Stimulated activated CD8-positive, alpha-beta memory T cell treated with anti-CD3 and anti-CD28 coated beads, Interleukin-7, amount 100 ng/mL, for 4 hours (primary cell): ENCODE data around the gene PRKG1.

Experiments
- DNase-seq, 2 donors: peaks; one replicate each; pipeline ENCODE4 v3.0.0-alpha.2; 2020; ENCODE audit warnings: low read depth in 2 of 2

The PRKG1 gene

DNA sequence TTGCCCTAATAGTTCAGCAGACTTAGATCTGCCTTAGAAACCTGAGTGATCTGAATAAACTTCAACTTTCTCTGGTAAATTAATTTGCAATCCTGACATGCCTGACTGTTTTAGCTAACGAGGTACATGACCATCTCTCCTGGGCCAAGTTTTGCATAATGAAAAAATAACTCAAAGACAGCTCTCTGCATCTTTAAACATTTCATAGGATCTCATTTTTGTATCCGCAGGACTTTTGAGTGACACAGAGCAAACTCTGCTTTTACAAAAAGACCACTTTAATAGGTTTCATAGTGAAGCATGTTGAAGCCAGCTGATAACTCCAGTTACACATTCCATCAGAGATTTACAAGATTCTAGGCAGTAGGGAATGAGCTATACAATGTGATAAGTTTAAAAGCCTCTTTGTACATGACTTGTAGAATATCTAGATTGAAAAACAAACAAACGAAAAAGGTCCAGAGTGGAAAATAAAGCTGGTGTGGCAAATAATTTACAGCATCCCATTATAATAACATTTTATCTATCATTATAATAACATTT lies 2.1 kb downstream of the PRKG1 start:
- no peak for DNase-seq

GRCh38 chr10:51077074-51077473 lies 2.8 kb downstream of the PRKG1 start:
- DNase-seq: no peak

- no peak for DNase-seq
Measured at GRCh38 chr10:51077507-51077906, 3.2 kb downstream of the PRKG1 start.

DNA sequence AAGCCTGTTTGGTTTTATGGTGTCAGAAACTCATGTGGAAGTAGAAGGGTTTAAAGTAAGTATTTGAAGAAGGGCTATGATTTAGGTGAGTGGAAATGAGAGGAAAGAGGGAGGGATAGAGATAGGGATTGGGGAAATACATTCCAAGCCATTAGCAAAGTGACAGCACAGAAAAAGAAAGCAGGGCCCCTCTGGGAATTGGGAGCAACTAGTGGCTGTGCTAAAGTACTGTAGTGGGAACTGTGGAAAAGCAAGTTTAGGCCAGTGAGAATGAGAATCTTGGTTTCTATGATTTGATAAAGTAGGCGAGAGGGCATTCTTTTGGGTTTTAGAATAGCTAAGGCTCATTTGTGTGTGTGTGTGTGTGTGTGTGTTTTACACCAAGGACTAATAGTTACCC lies 5.0 kb downstream of the PRKG1 start:
- DNase-seq: no peak

DNA sequence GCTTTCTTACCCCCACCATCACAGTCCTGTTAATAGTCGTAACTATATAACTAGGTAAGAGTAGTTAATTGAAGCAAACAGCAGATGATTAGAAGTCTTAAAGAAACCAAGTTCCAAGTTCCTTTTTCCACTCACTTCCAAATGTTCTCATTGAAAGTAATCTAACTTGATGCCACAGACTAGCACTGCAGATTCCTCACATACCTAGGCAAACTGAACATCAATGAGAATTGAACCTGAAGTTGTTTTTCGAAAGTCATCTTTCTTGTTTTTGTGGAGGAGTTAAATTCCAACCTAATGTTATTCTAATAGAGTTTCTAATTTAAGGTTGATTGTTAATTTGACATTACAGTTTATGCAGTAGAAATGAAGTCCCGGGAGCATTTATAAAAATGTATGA lies 5.5 kb downstream of the PRKG1 start:
- DNase-seq: no peak

DNA sequence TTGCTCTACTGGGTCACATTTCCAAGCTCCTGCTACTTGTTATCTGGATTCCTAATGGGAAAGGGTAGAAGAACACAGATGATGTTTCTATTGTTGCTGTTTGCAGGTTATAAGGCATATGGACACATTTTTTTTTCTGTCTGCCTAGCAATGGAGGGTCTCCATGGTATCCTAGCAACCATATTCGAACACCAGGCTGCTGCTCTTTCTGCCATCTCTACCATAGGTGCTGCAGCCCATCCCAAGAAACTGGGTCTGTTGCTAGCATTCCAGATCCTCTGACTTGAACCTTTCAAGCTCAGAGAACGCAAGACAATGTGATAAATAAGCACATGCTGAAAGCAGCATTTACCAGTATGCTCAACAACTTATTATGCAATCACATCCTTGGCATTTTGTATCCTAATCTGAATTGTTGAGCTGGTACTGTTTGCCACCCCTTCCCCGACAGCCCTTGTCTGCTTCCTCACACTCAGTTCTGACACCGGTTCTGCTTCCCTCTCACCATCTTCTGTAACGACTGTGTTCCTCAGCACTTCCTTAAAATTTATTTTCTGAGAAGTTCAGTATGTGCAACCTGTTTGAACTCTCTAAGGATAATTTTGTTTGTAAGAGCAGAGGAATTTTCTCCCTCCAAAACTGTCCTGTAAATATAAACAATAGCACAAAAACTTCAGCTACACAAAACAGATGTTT lies 6.2 kb downstream of the PRKG1 start:
- no peak for DNase-seq

DNA sequence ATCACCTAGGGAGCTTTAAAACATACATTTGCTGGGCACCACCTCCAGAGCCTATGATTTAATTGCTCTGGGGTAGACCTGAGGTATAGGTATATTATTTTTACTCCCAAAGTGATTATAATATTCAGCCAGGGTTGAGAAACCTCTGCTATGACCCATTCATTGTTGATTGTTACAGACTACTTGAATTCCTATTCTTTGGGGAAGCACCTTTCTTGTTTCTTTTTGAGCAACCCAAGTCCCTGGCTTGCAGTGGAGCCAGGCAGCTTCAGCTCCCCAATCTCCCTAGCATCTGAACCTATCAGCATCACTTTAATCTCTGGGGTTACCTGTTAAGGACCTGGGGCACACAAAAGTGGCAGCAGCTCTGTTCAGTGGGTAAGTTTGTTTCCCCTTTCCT lies 8.6 kb downstream of the PRKG1 start:
- no peak for DNase-seq

DNA sequence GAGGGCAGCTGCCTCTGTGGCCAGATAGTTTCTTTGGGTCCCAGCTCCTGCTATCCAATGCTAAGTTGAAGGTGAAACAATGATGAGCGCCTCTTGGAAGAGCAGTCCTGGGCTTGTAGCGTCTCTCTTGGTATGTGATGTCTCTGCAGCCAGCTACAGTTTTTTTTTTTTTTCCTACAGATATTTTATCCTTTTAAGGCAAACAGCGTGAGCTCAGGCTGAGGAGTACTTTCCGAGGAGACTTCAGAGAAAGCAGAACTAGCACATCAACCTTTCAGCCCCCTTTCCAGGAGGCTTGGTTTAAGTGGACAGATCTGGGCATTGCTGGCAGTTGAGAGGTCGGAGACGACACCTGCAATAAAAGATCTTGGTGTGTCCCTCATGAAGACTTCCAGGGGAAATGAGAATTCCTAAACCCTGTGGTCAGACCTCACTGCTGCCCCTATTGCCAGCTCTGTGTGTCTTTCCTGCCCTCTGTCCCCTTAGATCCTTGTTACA lies 9.1 kb downstream of the PRKG1 start:
- DNase-seq: no peak

GRCh38 chr10:51085204-51085603 lies 10.9 kb downstream of the PRKG1 start:
- DNase-seq: no peak

GRCh38 chr10:51086710-51087109 lies 12.4 kb downstream of the PRKG1 start:
- DNase-seq: no peak

- no peak for DNase-seq
Measured at GRCh38 chr10:51087114-51087513, 12.8 kb downstream of the PRKG1 start.

GRCh38 chr10:51090190-51090589 lies 15.9 kb downstream of the PRKG1 start:
- DNase-seq: no peak

GRCh38 chr10:51092402-51092801 lies 18.1 kb downstream of the PRKG1 start:
- no peak for DNase-seq

DNA sequence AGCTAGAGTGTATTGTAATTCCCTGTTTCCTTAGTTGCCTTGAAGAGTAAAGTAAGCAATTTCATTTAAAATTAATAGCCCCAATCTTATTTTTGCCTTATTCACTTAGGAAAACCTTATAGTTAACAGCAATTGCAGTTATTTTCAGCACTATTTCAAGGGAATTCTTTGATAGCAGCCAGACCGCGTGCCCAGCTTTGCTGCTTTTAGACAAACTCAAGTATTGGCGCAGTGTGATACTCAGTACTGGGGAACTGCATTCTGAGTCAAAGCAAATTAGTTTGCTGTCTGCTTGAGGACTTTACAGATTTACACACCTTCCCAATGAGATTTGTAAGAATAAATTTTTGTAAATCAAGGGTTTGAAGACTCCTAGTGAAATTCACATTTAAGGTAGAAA lies 21.2 kb downstream of the PRKG1 start:
- DNase-seq: no peak

GRCh38 chr10:51097546-51097945 lies 23.3 kb downstream of the PRKG1 start:
- DNase-seq: no peak

- DNase-seq: no peak
Measured at GRCh38 chr10:51100221-51100620, 25.9 kb downstream of the PRKG1 start.

DNA sequence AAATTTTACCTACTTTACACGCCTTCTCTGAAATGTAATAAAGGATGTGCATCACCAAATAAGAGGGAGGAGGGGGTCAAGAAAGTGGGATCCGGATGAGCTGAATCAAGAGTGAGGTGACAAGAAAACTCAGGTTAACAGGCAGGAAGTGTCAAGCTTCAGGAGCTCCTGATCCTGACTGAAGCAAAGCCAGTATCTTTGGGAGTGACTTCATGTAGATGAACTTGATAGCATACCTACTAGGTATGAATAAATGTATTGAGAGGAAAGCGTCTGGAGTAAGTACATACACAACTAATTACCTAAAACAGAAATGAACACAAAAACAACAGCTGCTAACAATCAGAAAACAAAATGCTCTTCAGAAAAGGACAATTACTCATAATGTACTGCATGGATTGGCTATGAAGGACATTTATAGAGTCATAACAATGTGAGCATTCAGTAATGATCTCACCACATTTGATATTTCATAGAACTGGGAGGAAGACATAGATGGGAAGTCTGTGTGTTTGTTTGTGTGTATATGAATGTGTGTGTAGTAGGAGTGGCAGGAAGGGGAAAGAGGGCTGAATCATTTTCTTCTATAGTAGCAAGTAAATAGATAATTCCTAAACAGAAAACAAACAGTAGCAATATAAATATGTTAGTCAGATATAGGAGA lies 29.4 kb downstream of the PRKG1 start:
- DNase-seq: no peak

DNA sequence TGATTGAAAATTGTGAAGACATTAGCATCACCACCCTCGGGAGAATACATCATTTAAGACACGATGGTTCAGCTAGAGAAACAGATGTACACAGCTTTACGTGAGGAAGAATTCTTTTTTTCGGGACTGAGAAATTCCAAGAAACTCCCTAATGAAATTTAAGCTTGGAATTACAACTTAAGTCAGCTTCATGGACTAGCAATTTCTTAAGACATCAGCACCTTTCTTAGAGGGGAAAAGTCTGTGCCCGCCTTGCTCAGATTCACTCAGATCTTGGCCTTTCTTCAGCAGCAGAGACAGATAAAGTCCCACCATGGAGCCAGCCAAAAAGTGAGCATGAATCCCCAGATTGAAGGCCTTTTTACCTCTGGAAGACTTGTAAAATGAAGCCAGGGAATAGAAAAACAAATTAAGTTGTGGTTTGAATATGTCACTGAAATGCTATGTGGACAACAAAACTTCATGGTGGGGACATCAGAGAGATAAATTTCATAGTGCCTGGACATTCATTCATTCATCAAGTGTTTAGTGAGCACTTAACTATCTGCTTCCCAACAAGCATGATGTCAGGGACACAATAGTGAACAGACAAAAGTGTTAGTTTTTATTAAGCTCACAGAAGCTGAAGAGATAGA lies 32.1 kb downstream of the PRKG1 start:
- no peak for DNase-seq

DNA sequence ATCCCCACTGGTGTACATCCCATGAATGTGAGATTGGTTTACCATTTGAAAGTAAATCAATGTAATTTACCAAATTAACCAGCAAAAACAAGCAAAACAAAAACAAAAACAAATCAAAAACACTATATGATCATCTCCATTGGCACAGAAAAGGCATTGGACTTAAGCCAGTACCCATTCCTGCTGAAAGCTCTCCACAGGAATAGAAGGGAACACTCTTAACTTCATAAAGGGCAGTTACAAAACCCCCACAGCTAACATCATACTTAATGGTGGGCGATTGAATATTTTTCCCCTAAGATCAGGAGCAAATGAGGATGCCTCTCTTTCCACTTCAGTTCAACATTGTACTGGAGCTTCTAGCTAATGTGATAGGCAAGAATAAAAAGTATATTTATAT lies 34.1 kb downstream of the PRKG1 start:
- no peak for DNase-seq

DNA sequence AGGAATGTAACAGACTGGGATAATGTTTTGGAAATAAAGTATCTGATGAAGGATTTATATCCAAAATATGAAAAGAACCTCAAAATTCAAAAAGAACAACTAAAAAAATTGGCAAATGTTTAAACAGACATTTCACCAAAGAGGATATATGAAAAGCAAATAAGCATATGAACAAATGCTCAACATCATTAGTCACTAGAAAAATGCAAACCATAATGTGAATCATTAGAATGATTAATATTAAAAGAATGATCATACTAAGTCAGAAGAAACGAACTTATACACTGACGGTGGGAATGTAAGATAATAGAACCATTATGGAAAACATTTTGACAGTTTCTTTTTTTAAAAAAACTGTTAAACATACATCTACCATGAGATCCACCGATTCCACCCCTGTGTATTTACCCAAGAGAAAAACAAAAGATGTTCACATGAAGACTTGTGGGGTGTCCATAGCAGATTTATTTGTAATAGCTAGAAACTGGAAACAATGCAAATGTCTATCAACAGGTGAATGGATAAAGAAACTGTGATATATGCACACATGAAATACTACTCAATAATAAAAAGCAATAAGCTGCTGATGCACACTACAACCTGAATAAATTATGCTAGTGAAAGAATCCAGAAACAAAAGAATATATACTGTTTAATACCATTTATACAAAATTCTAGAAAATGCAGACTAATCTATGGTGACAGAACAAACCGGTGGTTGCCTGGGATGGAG lies 35.7 kb downstream of the PRKG1 start:
- DNase-seq: no peak

DNA sequence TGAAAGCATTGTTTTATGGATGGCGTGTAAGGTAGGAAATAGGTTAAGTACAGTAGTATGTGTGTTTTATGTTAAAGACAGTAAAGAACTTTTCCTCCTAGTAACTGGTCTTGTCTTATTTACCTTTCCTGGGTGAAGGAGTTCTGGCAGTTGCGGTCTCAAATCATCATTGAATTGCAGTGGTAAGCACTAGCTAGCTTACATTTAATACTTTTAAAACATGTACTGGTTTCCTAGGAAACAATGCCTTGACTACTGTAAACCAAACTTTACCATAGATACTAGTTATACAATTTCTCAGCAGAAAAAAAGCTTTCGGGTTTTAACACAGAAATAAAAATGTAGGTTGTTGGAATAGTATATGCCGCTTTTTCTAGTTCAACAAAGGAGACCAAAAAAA lies 37.7 kb downstream of the PRKG1 start:
- no peak for DNase-seq

- no peak for DNase-seq
Measured at GRCh38 chr10:51113007-51113406, 38.7 kb downstream of the PRKG1 start.
